ENCODE data around the gene TRPC6. TPM values are rescaled to one million over a fixed set of nuclear protein-coding genes. Genes with fewer than 3 reads are reported as not detected.
"Not testable (repeated sequence)": the region's sequence is repeated elsewhere in the genome, so short reads cannot be mapped to it uniquely, and the experiment has no call there.

The TRPC6 gene
- total RNA-seq, 1 experiment from 2014 or later = 1.3 TPM

DNA sequence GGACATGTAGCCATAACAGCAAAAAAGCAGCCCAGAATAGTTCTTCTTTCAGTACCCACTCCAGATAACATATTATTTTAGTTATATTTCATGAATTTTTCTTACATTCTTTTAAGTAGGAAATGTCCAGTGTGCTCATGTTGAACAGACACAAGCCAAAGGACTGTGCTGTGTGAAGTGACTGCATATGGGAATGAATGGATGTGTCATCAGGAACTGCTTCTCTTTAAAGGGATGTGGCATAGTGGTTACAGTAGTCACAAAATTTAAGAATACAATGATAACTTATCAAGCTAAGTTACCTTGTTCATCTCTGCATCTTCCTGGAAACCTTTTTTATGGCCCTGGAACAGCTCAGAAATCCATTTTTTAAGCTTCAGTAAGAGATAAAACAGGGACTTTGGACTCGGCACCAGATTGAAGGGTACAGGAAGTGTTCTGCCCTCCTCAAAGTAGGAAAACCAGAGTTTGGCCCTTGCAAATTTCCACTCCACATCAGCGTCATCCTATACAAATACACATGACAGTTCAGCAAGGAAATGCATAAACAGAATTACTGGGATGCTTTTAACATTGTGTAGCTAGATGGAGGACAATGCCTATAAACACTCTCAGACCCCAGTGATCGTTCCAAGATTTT lies 112.8 kb downstream of the TRPC6 start:
- ATAC-seq (no peak), DNase-seq (ENCODE audit: low spot score) (no peak)
- H3K27ac Mint-ChIP-seq = no peak overlapping the region
- ChIA-PET POLR2A (no interaction called here), CTCF (no interaction called here)
- no peaks in the 10 kb centered on the region for H3K27me3 Mint-ChIP-seq (ENCODE audit: low read depth)
- H3K36me3 Mint-ChIP-seq = no peaks in the 10 kb centered on the region
- no peak overlapping the region for H3K4me3 Mint-ChIP-seq
- H3K9me3 Mint-ChIP-seq = no peaks in the 10 kb centered on the region; the same call in 1 of the 2 replicates
- peaks cover 18% of the 10 kb centered on the region for H3K4me1 Mint-ChIP-seq
- TF ChIP-seq KAT7 (CRISPR knock-in tag; IDR thresholded peaks at IDR 0.05; ENCODE audit: borderline replicate concordance) (no peak), CBFB (CRISPR knock-in tag; IDR thresholded peaks at IDR 0.05; ENCODE audit: low read depth) (no peak), OVOL2 (CRISPR knock-in tag; IDR thresholded peaks at IDR 0.05; ENCODE audit: borderline replicate concordance) (no peak), SOX15 (CRISPR knock-in tag; IDR thresholded peaks at IDR 0.05) (no peak), NR2C2 (CRISPR knock-in tag; IDR thresholded peaks at IDR 0.05) (no peak)
- TF ChIP-seq, protein P1, sequence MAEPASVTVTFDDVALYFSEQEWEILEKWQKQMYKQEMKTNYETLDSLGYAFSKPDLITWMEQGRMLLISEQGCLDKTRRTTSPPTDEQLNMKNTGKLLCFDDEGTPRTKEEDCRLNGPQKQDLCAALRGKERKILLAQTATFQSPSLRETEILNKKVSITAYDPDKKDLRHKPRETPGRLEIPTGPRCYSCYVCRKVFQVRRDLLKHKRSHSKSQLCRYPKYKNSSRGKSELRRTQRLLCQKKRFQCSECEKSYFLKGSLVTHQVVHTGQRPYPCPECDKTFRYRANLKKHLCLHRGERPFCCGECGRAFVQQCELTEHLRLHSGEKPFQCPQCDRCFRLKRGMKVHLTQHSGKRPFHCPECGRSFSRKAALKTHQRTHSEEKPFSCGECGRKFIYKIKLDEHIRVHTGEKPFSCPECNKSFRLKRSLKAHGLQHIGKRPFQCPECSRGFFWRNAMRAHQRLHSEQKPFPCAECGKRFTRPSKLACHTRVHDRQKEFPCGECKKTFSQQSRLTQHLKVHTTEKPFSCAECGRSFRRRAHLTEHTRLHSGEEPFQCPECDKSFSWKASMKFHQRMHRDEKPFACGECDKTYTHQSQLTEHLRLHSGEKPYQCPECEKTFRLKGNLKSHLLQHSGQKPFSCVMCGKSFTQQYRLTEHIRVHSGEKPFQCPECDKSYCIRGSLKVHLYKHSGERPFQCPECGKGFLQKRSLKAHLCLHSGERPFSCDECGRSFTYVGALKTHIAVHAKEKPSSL (CRISPR knock-in tag; conservative IDR thresholded peaks at IDR 0.05) = no peak

DNA sequence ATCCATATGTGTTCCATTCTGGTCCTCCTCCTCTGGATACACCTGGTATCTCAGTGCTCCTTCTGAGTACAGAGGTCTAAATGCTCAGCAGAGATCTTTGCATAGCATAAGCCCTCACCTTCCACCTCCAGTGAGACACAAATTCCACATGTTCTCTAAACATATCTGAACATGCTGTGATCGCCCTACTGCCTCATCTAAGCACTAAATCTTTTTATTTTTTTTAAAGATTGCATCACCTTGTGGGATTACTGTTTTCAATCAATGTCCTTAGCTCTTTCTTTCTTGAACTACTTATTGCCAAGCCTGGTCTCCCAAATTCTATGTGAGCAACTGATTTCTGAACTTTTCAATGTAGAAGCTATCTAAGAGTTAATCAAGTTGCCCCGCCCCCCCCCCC lies 113.4 kb downstream of the TRPC6 start:
- ATAC-seq (no peak), DNase-seq (ENCODE audit: low spot score) (no peak)
- TF ChIP-seq SP1 (CRISPR knock-in tag; conservative IDR thresholded peaks at IDR 0.05) (no peak), ZNF219 (CRISPR knock-in tag; IDR thresholded peaks at IDR 0.05; ENCODE audit: borderline replicate concordance) (no peak), ELF4 (CRISPR knock-in tag; IDR thresholded peaks at IDR 0.05; ENCODE audit: low read depth) (no peak), TEAD4 (CRISPR knock-in tag; IDR thresholded peaks at IDR 0.05) (no peak)
- TF ChIP-seq, protein P2, sequence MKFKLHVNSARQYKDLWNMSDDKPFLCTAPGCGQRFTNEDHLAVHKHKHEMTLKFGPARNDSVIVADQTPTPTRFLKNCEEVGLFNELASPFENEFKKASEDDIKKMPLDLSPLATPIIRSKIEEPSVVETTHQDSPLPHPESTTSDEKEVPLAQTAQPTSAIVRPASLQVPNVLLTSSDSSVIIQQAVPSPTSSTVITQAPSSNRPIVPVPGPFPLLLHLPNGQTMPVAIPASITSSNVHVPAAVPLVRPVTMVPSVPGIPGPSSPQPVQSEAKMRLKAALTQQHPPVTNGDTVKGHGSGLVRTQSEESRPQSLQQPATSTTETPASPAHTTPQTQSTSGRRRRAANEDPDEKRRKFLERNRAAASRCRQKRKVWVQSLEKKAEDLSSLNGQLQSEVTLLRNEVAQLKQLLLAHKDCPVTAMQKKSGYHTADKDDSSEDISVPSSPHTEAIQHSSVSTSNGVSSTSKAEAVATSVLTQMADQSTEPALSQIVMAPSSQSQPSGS (CRISPR knock-in tag; IDR thresholded peaks at IDR 0.05; ENCODE audit: borderline replicate concordance, low read depth) = no peak
- no peaks in the 10 kb centered on the region for H3K27me3 Mint-ChIP-seq (ENCODE audit: low read depth)
- H3K4me3 Mint-ChIP-seq = no peak overlapping the region
- H3K27ac Mint-ChIP-seq = no peak overlapping the region
- ChIA-PET POLR2A (no interaction called here), CTCF (no interaction called here)
- peaks cover 21% of the 10 kb centered on the region for H3K4me1 Mint-ChIP-seq
- H3K9me3 Mint-ChIP-seq = no peaks in the 10 kb centered on the region; the same call in 1 of the 2 replicates
- H3K36me3 Mint-ChIP-seq = no peaks in the 10 kb centered on the region

DNA sequence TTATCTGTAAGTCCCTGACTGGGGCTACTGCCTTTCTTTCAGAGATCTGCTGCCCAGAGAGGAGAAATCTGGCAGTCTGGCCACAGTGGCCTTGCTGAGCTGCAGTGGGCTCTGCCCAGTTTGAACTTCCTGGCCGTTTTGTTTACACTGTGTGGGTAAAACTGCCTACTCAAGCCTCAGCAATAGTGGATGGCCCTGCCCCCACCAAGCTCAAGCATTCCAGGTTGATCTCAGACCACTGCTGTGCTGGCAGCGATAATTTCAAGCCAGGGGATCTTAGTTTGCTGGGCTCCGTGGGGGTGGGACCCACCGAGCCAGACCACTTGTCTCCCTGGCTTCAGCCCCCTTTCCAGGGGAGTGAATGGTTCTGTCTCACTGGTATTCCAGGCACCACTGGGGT lies 117.5 kb downstream of the TRPC6 start:
- Mint-ChIP-seq H3K4me3 (no peak overlapping the region), H3K36me3 (no peaks in the 10 kb centered on the region), H3K27me3 (ENCODE audit: low read depth) (no peaks in the 10 kb centered on the region; the same call in 1 of the 2 replicates), H3K9me3 (peaks cover 15% of the 10 kb centered on the region), H3K27ac (no peak overlapping the region), H3K4me1 (peaks cover 20% of the 10 kb centered on the region)
- CTCF ChIA-PET = no interaction called here
- POLR2A ChIA-PET = no interaction called here
- ATAC-seq (peak; percentile 82), DNase-seq (ENCODE audit: low spot score) (peak; percentile 19)
- 0 out of 2 replicates have a peak, but pooled peaks have one; percentile 37 for TF ChIP-seq FOXK1 (CRISPR knock-in tag; IDR thresholded peaks at IDR 0.05)
- TF ChIP-seq ZNF263 (CRISPR knock-in tag; IDR thresholded peaks at IDR 0.05; ENCODE audit: low read depth) = no peak

DNA sequence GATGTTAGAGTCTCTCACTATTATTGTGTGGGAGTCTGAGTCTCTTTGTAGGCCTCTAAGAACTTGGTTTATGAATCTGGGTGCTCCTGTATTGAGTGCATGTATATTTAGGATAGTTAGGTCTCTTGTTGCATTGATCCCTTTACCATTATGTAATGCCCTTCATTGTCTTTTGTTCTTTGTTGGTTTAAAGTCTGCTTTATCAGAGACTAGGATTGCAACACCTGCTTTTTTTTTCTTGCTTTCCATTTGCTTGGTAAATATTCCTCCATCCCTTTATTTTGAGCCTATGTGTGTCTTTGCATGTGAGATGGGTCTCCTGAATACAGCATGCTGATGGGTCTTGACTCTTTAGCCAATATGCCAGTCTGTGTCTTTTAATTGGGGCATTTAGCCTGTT lies 119.4 kb downstream of the TRPC6 start:
- POLR2A ChIA-PET, ATAC-seq: not testable (repeated sequence)
- peaks cover 15% of the 10 kb centered on the region for H3K4me1 Mint-ChIP-seq

DNA sequence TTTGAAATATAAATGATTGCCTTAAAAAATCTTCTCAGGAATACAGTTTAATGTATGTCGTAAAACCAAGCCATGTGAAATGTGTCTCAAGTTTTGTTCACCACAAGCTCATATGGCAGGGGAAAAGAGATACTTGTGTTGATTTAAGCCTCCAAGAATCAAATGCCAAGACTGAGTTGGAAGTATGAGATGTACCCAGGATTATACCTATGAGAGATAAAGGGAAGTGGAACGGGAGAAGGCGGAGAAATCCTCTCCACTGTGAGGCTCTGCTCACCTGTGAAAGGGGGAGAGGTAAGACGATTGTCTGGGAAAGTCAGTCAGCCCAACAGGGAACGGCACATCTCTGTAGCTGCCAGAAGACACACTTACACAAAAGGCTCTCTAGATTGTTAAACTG lies 124.8 kb downstream of the TRPC6 start:
- Mint-ChIP-seq H3K4me3 (no peak overlapping the region), H3K36me3 (peaks cover 7% of the 10 kb centered on the region; the same call in 1 of the 2 replicates), H3K27ac (no peak overlapping the region), H3K4me1 (no peaks in the 10 kb centered on the region), H3K9me3 (peaks cover 30% of the 10 kb centered on the region), H3K27me3 (ENCODE audit: low read depth) (no peaks in the 10 kb centered on the region)
- peak; percentile 99 for TF ChIP-seq ZNF317 (CRISPR knock-in tag; IDR thresholded peaks at IDR 0.05; ENCODE audit: borderline replicate concordance, low read depth)
- TF ChIP-seq, protein P3, sequence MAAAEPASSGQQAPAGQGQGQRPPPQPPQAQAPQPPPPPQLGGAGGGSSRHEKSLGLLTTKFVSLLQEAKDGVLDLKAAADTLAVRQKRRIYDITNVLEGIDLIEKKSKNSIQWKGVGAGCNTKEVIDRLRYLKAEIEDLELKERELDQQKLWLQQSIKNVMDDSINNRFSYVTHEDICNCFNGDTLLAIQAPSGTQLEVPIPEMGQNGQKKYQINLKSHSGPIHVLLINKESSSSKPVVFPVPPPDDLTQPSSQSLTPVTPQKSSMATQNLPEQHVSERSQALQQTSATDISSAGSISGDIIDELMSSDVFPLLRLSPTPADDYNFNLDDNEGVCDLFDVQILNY (CRISPR knock-in tag; IDR thresholded peaks at IDR 0.05) = no peak
- DNase-seq (ENCODE audit: low spot score) = no peak
- ChIA-PET POLR2A (no interaction called here), CTCF (no interaction called here)
- peak; percentile 28; the same call in 1 of the 2 replicates for ATAC-seq

More for the DNA sequence above, 119.4 kb downstream of the TRPC6 start:
- H3K27me3 Mint-ChIP-seq (ENCODE audit: low read depth); H3K27ac Mint-ChIP-seq; H3K4me3 Mint-ChIP-seq; DNase-seq (ENCODE audit: low spot score); H3K36me3 Mint-ChIP-seq; CTCF ChIA-PET: not testable (repeated sequence)
- peaks cover 19% of the 10 kb centered on the region for H3K9me3 Mint-ChIP-seq

Data from WTC11 (cell line).